ENCODE measurements around the gene PPM1M. TPM values are rescaled to one million over a fixed set of nuclear protein-coding genes. Genes with fewer than 3 reads are reported as not detected.

The PPM1M gene
- total RNA-seq, 3 donors from 2014 or later = 3.9 to 21.4 (median 9.7) TPM

DNA sequence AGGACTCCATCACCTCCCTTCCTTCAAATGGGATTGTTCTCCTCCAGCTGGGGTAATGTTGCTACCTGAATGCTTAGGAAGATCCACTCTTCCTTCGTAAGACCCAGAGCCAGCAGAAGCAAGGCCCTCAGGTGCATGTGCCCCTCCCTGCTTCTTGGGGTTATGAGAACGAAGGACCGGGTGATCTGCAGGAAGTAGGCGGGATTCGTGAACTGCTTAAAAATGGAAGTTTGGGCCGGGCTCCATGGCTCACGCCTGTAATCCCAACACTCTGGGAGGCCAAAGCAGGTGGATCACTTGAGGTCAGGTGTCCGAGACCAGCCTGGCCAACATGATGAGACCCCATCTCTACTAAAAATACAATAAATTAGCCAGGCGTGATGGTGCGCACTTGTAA, 28.2 kb upstream of the PPM1M start:
- H3K4me3 ChIP-seq = no peak overlapping the region
- DNase-seq (no peak), ATAC-seq (peak; percentile 38)
- H3K9me3 ChIP-seq = no peaks in the 10 kb centered on the region
- intact Hi-C loops (cut with DNase I, micrococcal nuclease) = no loop called here
- peaks cover 34% of the 10 kb centered on the region for H3K4me1 ChIP-seq (ENCODE audit: low read depth)
- H3K36me3 ChIP-seq (ENCODE audit: low read depth) = peaks cover 8% of the 10 kb centered on the region
- TF ChIP-seq, protein P1, sequence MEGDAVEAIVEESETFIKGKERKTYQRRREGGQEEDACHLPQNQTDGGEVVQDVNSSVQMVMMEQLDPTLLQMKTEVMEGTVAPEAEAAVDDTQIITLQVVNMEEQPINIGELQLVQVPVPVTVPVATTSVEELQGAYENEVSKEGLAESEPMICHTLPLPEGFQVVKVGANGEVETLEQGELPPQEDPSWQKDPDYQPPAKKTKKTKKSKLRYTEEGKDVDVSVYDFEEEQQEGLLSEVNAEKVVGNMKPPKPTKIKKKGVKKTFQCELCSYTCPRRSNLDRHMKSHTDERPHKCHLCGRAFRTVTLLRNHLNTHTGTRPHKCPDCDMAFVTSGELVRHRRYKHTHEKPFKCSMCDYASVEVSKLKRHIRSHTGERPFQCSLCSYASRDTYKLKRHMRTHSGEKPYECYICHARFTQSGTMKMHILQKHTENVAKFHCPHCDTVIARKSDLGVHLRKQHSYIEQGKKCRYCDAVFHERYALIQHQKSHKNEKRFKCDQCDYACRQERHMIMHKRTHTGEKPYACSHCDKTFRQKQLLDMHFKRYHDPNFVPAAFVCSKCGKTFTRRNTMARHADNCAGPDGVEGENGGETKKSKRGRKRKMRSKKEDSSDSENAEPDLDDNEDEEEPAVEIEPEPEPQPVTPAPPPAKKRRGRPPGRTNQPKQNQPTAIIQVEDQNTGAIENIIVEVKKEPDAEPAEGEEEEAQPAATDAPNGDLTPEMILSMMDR (IDR thresholded peaks at IDR 0.05) = no peak

- Histone ChIP-seq H3K36me3 (ENCODE audit: low read depth) (peaks cover 8% of the 10 kb centered on the region), H3K9me3 (no peaks in the 10 kb centered on the region), H3K4me1 (ENCODE audit: low read depth) (peaks cover 34% of the 10 kb centered on the region), H3K4me3 (no peak overlapping the region)
- DNase-seq = no peak
- no peak for ATAC-seq
- intact Hi-C loops (cut with DNase I, micrococcal nuclease) = no loop called here
- TF ChIP-seq, protein P1 (IDR thresholded peaks at IDR 0.05) = no peak
Observed at GRCh38 chr3:52218026-52218425, 27.5 kb upstream of the PPM1M start.

- Histone ChIP-seq H3K36me3 (ENCODE audit: low read depth) (peaks cover 8% of the 10 kb centered on the region), H3K4me1 (ENCODE audit: low read depth) (peaks cover 34% of the 10 kb centered on the region), H3K9me3 (no peaks in the 10 kb centered on the region), H3K4me3 (no peak overlapping the region)
- DNase-seq = peak in 2 of 3 donors; percentile 53 to 77
- TF ChIP-seq, protein P1 (IDR thresholded peaks at IDR 0.05) = no peak
- ATAC-seq = no peak
- intact Hi-C loops (cut with DNase I, micrococcal nuclease) = no loop called here
Observed at GRCh38 chr3:52218454-52218853, 27.1 kb upstream of the PPM1M start.

DNA sequence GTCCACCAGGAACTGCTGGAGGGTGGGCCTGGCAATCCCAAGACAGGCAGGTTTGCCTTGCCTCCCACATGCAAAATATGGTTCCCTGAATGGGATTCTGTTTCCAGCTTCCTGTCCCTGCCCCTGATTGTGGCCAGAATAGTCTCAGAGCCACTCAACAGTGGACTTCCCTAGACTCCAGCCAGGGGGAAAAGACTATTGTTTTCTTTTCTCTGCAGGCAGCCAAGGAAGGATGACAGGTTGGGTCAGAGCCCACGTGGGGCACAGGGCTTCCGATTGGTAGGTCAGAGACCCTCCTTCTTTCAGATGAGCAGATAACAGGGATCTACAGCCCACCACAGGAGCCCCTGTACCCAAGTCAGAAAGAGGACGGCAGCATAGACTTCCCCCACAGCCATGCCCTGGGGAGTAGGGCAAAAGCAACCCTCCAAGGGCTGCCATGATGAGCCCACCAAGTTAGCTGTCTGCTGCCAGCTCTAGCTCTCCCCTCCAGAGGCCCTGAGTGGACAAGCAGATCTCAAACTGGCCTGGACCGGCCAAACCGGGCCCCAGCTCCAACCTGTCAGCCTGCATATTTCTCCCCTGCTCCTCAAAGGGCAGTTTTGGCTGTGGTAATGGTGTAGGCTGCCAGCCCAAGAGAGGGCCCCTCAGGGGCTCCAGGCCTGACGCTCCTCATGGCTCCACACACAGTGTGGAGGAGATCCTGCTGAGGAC, 26.5 kb upstream of the PPM1M start:
- Histone ChIP-seq H3K4me3 (no peak overlapping the region), H3K36me3 (ENCODE audit: low read depth) (peaks cover 5% of the 10 kb centered on the region), H3K9me3 (no peaks in the 10 kb centered on the region), H3K4me1 (ENCODE audit: low read depth) (peaks cover 34% of the 10 kb centered on the region)
- intact Hi-C loops (cut with DNase I, micrococcal nuclease) = no loop called here
- ATAC-seq (no peak), DNase-seq (no peak)
- TF ChIP-seq, protein P1 (IDR thresholded peaks at IDR 0.05) = no peak

GRCh38 chr3:52220380-52221026, 25.1 kb upstream of the PPM1M start:
- ATAC-seq = peak; percentile 64
- intact Hi-C loops (cut with DNase I, micrococcal nuclease) = loop anchor here in 1 of 2 donors (10.0 kb wide), 1 partner anchor 114 kb away; no protein-coding TSS in a partner anchor
- peaks cover 34% of the 10 kb centered on the region for H3K4me1 ChIP-seq (ENCODE audit: low read depth)
- DNase-seq = peak; percentile 82 to 92 (median 91)
- TF ChIP-seq, protein P1 (IDR thresholded peaks at IDR 0.05) = peak; percentile 88
- H3K9me3 ChIP-seq = no peaks in the 10 kb centered on the region
- no peak overlapping the region for H3K4me3 ChIP-seq
- no peaks in the 10 kb centered on the region for H3K36me3 ChIP-seq (ENCODE audit: low read depth)
